HCT116 (cell line): Measurements from ENCODE around the gene AHNAK. TPM values are rescaled to one million over a fixed set of nuclear protein-coding genes. Genes with fewer than 3 reads are reported as not detected.

Source experiments
- ATAC-seq: fragments of 200-7000 bp; cut with Tn5 transposase; 2 replicates; pipeline ENCODE4 v1.9.1; 2020; ENCODE audit warnings: mild to moderate bottlenecking, moderate library complexity
- BruUV-seq: library from RNA; stranded (reverse); fragments of 400-500 nt; replicated peaks from 2 replicates; lab custom pipeline; 2021; lab: Mats Ljungman, UMichigan
- CTCF ChIA-PET: fragments of 300-600 bp; sonication (Branson Sonifier 250); formaldehyde crosslinking; loops from one replicate; lab custom pipeline; 2021; ENCODE audit warnings: antibody characterized with exemption; lab: Charles Lee
- POLR2A ChIA-PET: fragments of 300-600, 350-600 bp; sonication (Branson Sonifier 250); formaldehyde crosslinking; loops from one replicate; lab custom pipeline; 2021; ENCODE audit warnings: antibody characterized with exemption; lab: Charles Lee
- RAD21 ChIA-PET, 2 experiments: fragments of 300-600 bp; sonication (Branson Sonifier 250); formaldehyde crosslinking; loops; one replicate each; lab custom pipeline; 2023; ENCODE audit warnings: low total read pairs in 2 of 2; ENCODE audit not compliant: uncharacterized antibody in 2 of 2, unreplicated experiment in 2 of 2, low non-redundant PET in 1 of 2; lab: Charles Lee
- DNase-seq: peaks from one replicate; pipeline ENCODE4 v3.0.0-alpha.2; 2010; ENCODE audit warnings: low read depth, low spot score
- H2AFZ ChIP-seq: fragments of 200-600 bp; shearing (Covaris generic), sonication (generic); 2 replicates; pipeline ENCODE4 v1.6.1; 2017; ENCODE audit warnings: low read depth, mixed run types, mixed read lengths, antibody characterized with exemption, low read length; ENCODE audit not compliant: poor library complexity, severe bottlenecking
- H3K27ac ChIP-seq: 2 replicates; pipeline ENCODE4 v1.5.1; 2012; ENCODE audit warnings: low read depth, low read length
- H3K27me3 ChIP-seq: fragments of 200-600 bp; sonication (generic); 2 replicates; pipeline ENCODE4 v1.6.1; 2016; ENCODE audit warnings: mixed run types, low read length, mixed read lengths; ENCODE audit not compliant: insufficient read depth
- H3K36me3 ChIP-seq, 2 experiments: fragments of 200-500 bp in 1 of 2; fragments of 200-600 bp in 1 of 2; sonication (Bioruptor generic) in 1 of 2; sonication (generic) in 1 of 2; 2 replicates each; pipeline versions ENCODE4 v1.5.1 to v1.6.1; 2014 to 2016; ENCODE audit warnings: low read length in 2 of 2, inconsistent platforms in 1 of 2, mixed read lengths in 1 of 2, mixed run types in 1 of 2; ENCODE audit not compliant: insufficient read depth in 2 of 2, control insufficient read depth in 1 of 2
- H3K4me1 ChIP-seq, 2 experiments: fragments of 200-600 bp in 1 of 2; sonication (generic) in 1 of 2; 2 replicates each; pipeline versions ENCODE4 v1.5.1 to v1.6.1; 2012 to 2017; ENCODE audit warnings: low read length in 2 of 2, inconsistent platforms in 1 of 2, mild to moderate bottlenecking in 1 of 2, mixed read lengths in 1 of 2, mixed run types in 1 of 2, moderate library complexity in 1 of 2; ENCODE audit not compliant: insufficient read depth in 2 of 2, control insufficient read depth in 1 of 2
- H3K4me2 ChIP-seq: fragments of 200-600 bp; sonication (generic); 2 replicates; pipeline ENCODE4 v1.6.1; 2017; ENCODE audit warnings: mixed run types, low read length, mixed read lengths
- H3K4me3 ChIP-seq, 2 experiments: fragments of 200-600 bp in 1 of 2; sonication (generic) in 1 of 2; replicated peaks in 1 of 2; 2 replicates each; pipeline ENCODE4 v1.5.1; 2011 to 2016; ENCODE audit warnings: low read length in 2 of 2, control low read depth in 1 of 2, low read depth in 1 of 2, mild to moderate bottlenecking in 1 of 2, mixed read lengths in 1 of 2, mixed run types in 1 of 2
- H3K79me2 ChIP-seq: fragments of 200-600 bp; sonication (generic); 2 replicates; pipeline ENCODE4 v1.6.1; 2017; ENCODE audit warnings: mild to moderate bottlenecking, mixed run types, low read length, moderate library complexity, mixed read lengths; ENCODE audit not compliant: insufficient read depth
- H3K9ac ChIP-seq: fragments of 200-600 bp; sonication (generic); 2 replicates; pipeline ENCODE4 v1.6.1; 2016; ENCODE audit warnings: low read length, mixed read lengths
- H3K9me2 ChIP-seq: fragments of 200-600 bp; sonication (generic), shearing (Covaris generic); 2 replicates; pipeline ENCODE4 v1.6.1; 2017; ENCODE audit warnings: mixed run types, mild to moderate bottlenecking, moderate library complexity; ENCODE audit not compliant: insufficient read depth
- H3K9me3 ChIP-seq, 2 experiments: fragments of 200-500 bp in 1 of 2; fragments of 200-600 bp in 1 of 2; sonication (Bioruptor generic) in 1 of 2; sonication (generic) in 1 of 2; 2 replicates each; pipeline ENCODE4 v1.6.1; 2014 to 2017; ENCODE audit warnings: low read length in 2 of 2, mixed read lengths in 2 of 2, inconsistent platforms in 1 of 2, low read depth in 1 of 2, mild to moderate bottlenecking in 1 of 2, mixed run types in 1 of 2, moderate library complexity in 1 of 2; ENCODE audit not compliant: control insufficient read depth in 1 of 2, insufficient read depth in 1 of 2
- H4K20me1 ChIP-seq: fragments of 200-600 bp; sonication (generic), shearing (Covaris generic); 2 replicates; pipeline ENCODE4 v1.6.1; 2017; ENCODE audit warnings: mixed run types, mild to moderate bottlenecking, moderate library complexity; ENCODE audit not compliant: insufficient read depth
- ATF3 ChIP-seq: IDR thresholded peaks from 2 replicates; pipeline ENCODE4 v1.6.1; 2012
- CTCF ChIP-seq, 3 experiments: fragments of 200-600 bp in 1 of 3; sonication (generic) in 1 of 3; IDR thresholded peaks in 2 of 3; conservative IDR thresholded peaks in 1 of 3; 2 replicates each; pipeline ENCODE4 v1.5.1; 2012 to 2017; ENCODE audit warnings: low read depth in 2 of 3, low read length in 2 of 3, antibody characterized with exemption in 1 of 3, borderline replicate concordance in 1 of 3, control low read depth in 1 of 3, mild to moderate bottlenecking in 1 of 3, mixed read lengths in 1 of 3, mixed run types in 1 of 3, moderate library complexity in 1 of 3; ENCODE audit not compliant: insufficient read depth in 1 of 3
- ELF1 ChIP-seq: IDR thresholded peaks from 2 replicates; pipeline ENCODE4 v1.6.1; 2012; ENCODE audit warnings: low read depth, borderline replicate concordance
- EZH2 ChIP-seq: fragments of 200-600 bp; sonication (generic); IDR thresholded peaks from 2 replicates; pipeline ENCODE4 v1.6.1; 2017; ENCODE audit warnings: antibody characterized with exemption, mixed run types
- FOSL1 ChIP-seq: IDR thresholded peaks from 2 replicates; pipeline ENCODE4 v1.6.1; 2012; ENCODE audit warnings: low read depth
- JUND ChIP-seq: IDR thresholded peaks from 2 replicates; pipeline ENCODE4 v1.6.1; 2012
- MAX ChIP-seq: IDR thresholded peaks from 2 replicates; pipeline ENCODE4 v1.6.1; 2012
- TCF7L2 ChIP-seq: IDR thresholded peaks from 2 replicates; pipeline ENCODE4 v1.7.0; 2011; ENCODE audit warnings: borderline replicate concordance, inconsistent platforms; ENCODE audit not compliant: insufficient read depth, insufficient read length; ENCODE audit errors: extremely low read depth
- YY1 ChIP-seq: IDR thresholded peaks from 2 replicates; pipeline ENCODE4 v1.6.1; 2011; ENCODE audit warnings: low read length, low read depth, moderate library complexity, mild to moderate bottlenecking; ENCODE audit not compliant: insufficient replicate concordance; ENCODE audit errors: extremely low read depth
- ZFX ChIP-seq: fragments of 450-650 bp; IDR thresholded peaks from 2 replicates; pipeline ENCODE4 v1.6.1; 2017
- intact Hi-C: fragments of 100-400 bp; cut with micrococcal nuclease; formaldehyde crosslinking; loops from 2 replicates; pipeline ENCODE4 v1.10.0; 2022
- total RNA-seq: library from RNA; stranded (reverse); gene quantifications from one replicate; pipeline ENCODE4 v1.2.1, GENCODE V29; 2021; ENCODE audit not compliant: unreplicated experiment

Gene AHNAK
- total RNA-seq, 1 experiment from 2014 or later, result 239 TPM

GRCh38 chr11:62437616-62438015 lies 109.0 kb downstream of the AHNAK start:
- Histone ChIP-seq H3K79me2 (no peaks in the 10 kb centered on the region), H3K9ac (no peak overlapping the region), H3K9me3 (no peaks in the 10 kb centered on the region), H3K4me2 (no peak overlapping the region), H3K27ac (no peak overlapping the region), H2AFZ (no peak overlapping the region), H3K27me3 (no peaks in the 10 kb centered on the region), H3K36me3 (no peaks in the 10 kb centered on the region), H3K4me3 (no peak overlapping the region), H3K9me2 (no peaks in the 10 kb centered on the region), H3K4me1 (peaks cover 4 to 7% of the 10 kb centered on the region in 2 experiments; a peak in 3 of 4 replicates), H4K20me1 (no peaks in the 10 kb centered on the region)
- ChIA-PET RAD21 (no interaction called here), POLR2A (interaction anchor here (1.4 kb wide), 1 partner anchor 13 kb away, joined by 3 read pairs; no protein-coding TSS in a partner anchor), CTCF (interaction anchor here (1.4 to 2.5 kb wide), 2 partner anchors 11 to 13 kb away, joined by 5 to 13 read pairs; no protein-coding TSS in a partner anchor)
- TF ChIP-seq ELF1 (no peak), FOSL1 (no peak), YY1 (no peak), MAX (no peak), ATF3 (no peak), EZH2 (no peak), TCF7L2 (no peak), JUND (no peak), CTCF (IDR thresholded peaks at IDR 0.05 in 2 of 3, conservative IDR thresholded peaks at IDR 0.05 in 1 of 3; ENCODE audit: borderline replicate concordance in 1 of 3, insufficient read depth in 1 of 3, low read depth in 2 of 3, low read length in 2 of 3) (no peak), ZFX (no peak)
- no peak for ATAC-seq
- intact Hi-C loops, result no loop called here
- no TSS peak for BruUV-seq
- no peak for DNase-seq
